Mucosa of rectum (tissue), 2 donors: Measurements from ENCODE around the gene MRPS17.

ENCODE experiments used
- H3K27ac ChIP-seq, 2 donors: one replicate each; pipeline ENCODE4 v1.7.0; 2013; ENCODE audit warnings: inconsistent platforms in 2 of 2, low read depth in 2 of 2, low read length in 2 of 2
- H3K27me3 ChIP-seq, 2 donors: one replicate each; pipeline ENCODE4 v1.7.0; 2013; ENCODE audit warnings: low read length in 2 of 2; ENCODE audit not compliant: control insufficient read depth in 2 of 2, insufficient read depth in 2 of 2
- H3K36me3 ChIP-seq, 2 donors: one replicate each; pipeline ENCODE4 v1.7.0; 2013; ENCODE audit warnings: low read length in 2 of 2; ENCODE audit not compliant: control insufficient read depth in 2 of 2, insufficient read depth in 2 of 2
- H3K4me1 ChIP-seq, 2 donors: one replicate each; pipeline ENCODE4 v1.7.0; 2013; ENCODE audit warnings: low read length in 2 of 2, mild to moderate bottlenecking in 1 of 2; ENCODE audit not compliant: control insufficient read depth in 2 of 2, insufficient read depth in 2 of 2
- H3K4me3 ChIP-seq, 2 donors: one replicate each; pipeline ENCODE4 v1.7.0; 2013; ENCODE audit warnings: low read length in 2 of 2
- H3K9ac ChIP-seq, 2 donors: one replicate each; pipeline ENCODE4 v1.7.0; 2013; ENCODE audit warnings: low read length in 2 of 2, low read depth in 1 of 2, mild to moderate bottlenecking in 1 of 2
- H3K9me3 ChIP-seq, 2 donors: one replicate each; pipeline ENCODE4 v1.7.0; 2013; ENCODE audit warnings: low read length in 2 of 2; ENCODE audit not compliant: control insufficient read depth in 2 of 2
- donor health status: healthy.
- donor health status: Normal muscosa, but diverticular disease.

The MRPS17 gene

GRCh38 chr7:55970561-55970960, 18.9 kb downstream of the MRPS17 start:
- Histone ChIP-seq H3K27ac (no peak overlapping the region), H3K36me3 (peaks cover 0 to 10% of the 10 kb centered on the region in 2 donors), H3K27me3 (no peaks in the 10 kb centered on the region), H3K4me3 (no peak overlapping the region), H3K4me1 (peaks cover 0 to 4% of the 10 kb centered on the region in 2 donors), H3K9me3 (no peaks in the 10 kb centered on the region), H3K9ac (no peak overlapping the region)

- Histone ChIP-seq H3K4me3 (no peak overlapping the region), H3K27ac (no peak overlapping the region), H3K9me3 (no peaks in the 10 kb centered on the region), H3K27me3 (no peaks in the 10 kb centered on the region), H3K4me1 (peaks cover 0 to 2% of the 10 kb centered on the region in 2 donors), H3K9ac (no peak overlapping the region), H3K36me3 (peaks cover 0 to 10% of the 10 kb centered on the region in 2 donors)
Observed at GRCh38 chr7:55970978-55971377, 19.3 kb downstream of the MRPS17 start.

- no peak overlapping the region for H3K27ac ChIP-seq
- no peak overlapping the region for H3K9ac ChIP-seq
- no peaks in the 10 kb centered on the region for H3K4me1 ChIP-seq
- peaks cover 10 to 13% of the 10 kb centered on the region in 2 donors for H3K36me3 ChIP-seq
- H3K27me3 ChIP-seq = no peaks in the 10 kb centered on the region
- H3K9me3 ChIP-seq = no peaks in the 10 kb centered on the region
- H3K4me3 ChIP-seq = no peak overlapping the region
Observed at GRCh38 chr7:55973747-55974250, 22.1 kb downstream of the MRPS17 start.

GRCh38 chr7:55975988-55976633, 24.4 kb downstream of the MRPS17 start:
- Histone ChIP-seq H3K9me3 (no peaks in the 10 kb centered on the region), H3K27ac (no peak overlapping the region), H3K4me3 (no peak overlapping the region), H3K9ac (no peak overlapping the region), H3K27me3 (no peaks in the 10 kb centered on the region), H3K4me1 (no peaks in the 10 kb centered on the region), H3K36me3 (peaks cover 29 to 32% of the 10 kb centered on the region in 2 donors)

GRCh38 chr7:55977831-55978230, 26.2 kb downstream of the MRPS17 start:
- H3K4me1 ChIP-seq = no peaks in the 10 kb centered on the region
- H3K27me3 ChIP-seq = no peaks in the 10 kb centered on the region
- peaks cover 35 to 43% of the 10 kb centered on the region in 2 donors for H3K36me3 ChIP-seq
- H3K4me3 ChIP-seq = no peak overlapping the region
- H3K27ac ChIP-seq = no peak overlapping the region
- H3K9me3 ChIP-seq = no peaks in the 10 kb centered on the region
- H3K9ac ChIP-seq = no peak overlapping the region

GRCh38 chr7:55980266-55980665, 28.6 kb downstream of the MRPS17 start:
- Histone ChIP-seq H3K9me3 (no peaks in the 10 kb centered on the region), H3K27me3 (no peaks in the 10 kb centered on the region), H3K27ac (no peak overlapping the region), H3K9ac (no peak overlapping the region), H3K36me3 (peaks cover 57 to 59% of the 10 kb centered on the region in 2 donors), H3K4me1 (no peaks in the 10 kb centered on the region), H3K4me3 (no peak overlapping the region)

- no peak overlapping the region for H3K9ac ChIP-seq
- H3K27me3 ChIP-seq = no peaks in the 10 kb centered on the region
- no peak overlapping the region for H3K4me3 ChIP-seq
- no peaks in the 10 kb centered on the region for H3K9me3 ChIP-seq
- H3K27ac ChIP-seq = no peak overlapping the region
- no peaks in the 10 kb centered on the region for H3K4me1 ChIP-seq
- H3K36me3 ChIP-seq = peaks cover 51 to 62% of the 10 kb centered on the region in 2 donors
Observed at GRCh38 chr7:55983537-55983936, 31.9 kb downstream of the MRPS17 start.

- H3K4me3 ChIP-seq = no peak overlapping the region
- no peak overlapping the region for H3K27ac ChIP-seq
- no peak overlapping the region for H3K9ac ChIP-seq
- no peaks in the 10 kb centered on the region for H3K27me3 ChIP-seq
- no peaks in the 10 kb centered on the region for H3K9me3 ChIP-seq
- peaks cover 24 to 38% of the 10 kb centered on the region in 2 donors for H3K36me3 ChIP-seq
- no peaks in the 10 kb centered on the region for H3K4me1 ChIP-seq
Observed at GRCh38 chr7:55992346-55992745, 40.7 kb downstream of the MRPS17 start.

- no peaks in the 10 kb centered on the region for H3K27me3 ChIP-seq
- H3K9me3 ChIP-seq = no peaks in the 10 kb centered on the region
- peaks cover 30 to 36% of the 10 kb centered on the region in 2 donors for H3K36me3 ChIP-seq
Observed at GRCh38 chr7:55996856-55997500, 45.3 kb downstream of the MRPS17 start.

GRCh38 chr7:56003749-56004148, 52.1 kb downstream of the MRPS17 start:
- Histone ChIP-seq H3K4me1 (no peaks in the 10 kb centered on the region), H3K36me3 (peaks cover 3 to 6% of the 10 kb centered on the region in 2 donors), H3K9ac (no peak overlapping the region), H3K4me3 (no peak overlapping the region), H3K27ac (no peak overlapping the region), H3K9me3 (no peaks in the 10 kb centered on the region), H3K27me3 (no peaks in the 10 kb centered on the region)

More at GRCh38 chr7:55996856-55997500, 45.3 kb downstream of the MRPS17 start:
- Histone ChIP-seq H3K9ac (no peak overlapping the region), H3K27ac (no peak overlapping the region), H3K4me3 (no peak overlapping the region), H3K4me1 (no peaks in the 10 kb centered on the region)
